D721Med (cell line): ENCODE results near the gene HYOU1.

ENCODE experiments used
- DNase-seq: peaks from one replicate; pipeline ENCODE4 v3.0.0; 2011; ENCODE audit warnings: low spot score; ENCODE audit not compliant: insufficient read length
- FAIRE-seq: peaks from 2 replicates; lab custom pipeline; 2011; peaks lifted over from hg19 to GRCh38; lab: Jason Lieb, UNC
- TF ChIP-seq, protein P1 (sequence below): IDR thresholded peaks from 2 replicates; pipeline ENCODE4 v1.5.1; 2012; ENCODE audit warnings: mild to moderate bottlenecking, control low read depth; ENCODE audit not compliant: insufficient read depth; ENCODE audit errors: missing control alignments

The HYOU1 gene

DNA sequence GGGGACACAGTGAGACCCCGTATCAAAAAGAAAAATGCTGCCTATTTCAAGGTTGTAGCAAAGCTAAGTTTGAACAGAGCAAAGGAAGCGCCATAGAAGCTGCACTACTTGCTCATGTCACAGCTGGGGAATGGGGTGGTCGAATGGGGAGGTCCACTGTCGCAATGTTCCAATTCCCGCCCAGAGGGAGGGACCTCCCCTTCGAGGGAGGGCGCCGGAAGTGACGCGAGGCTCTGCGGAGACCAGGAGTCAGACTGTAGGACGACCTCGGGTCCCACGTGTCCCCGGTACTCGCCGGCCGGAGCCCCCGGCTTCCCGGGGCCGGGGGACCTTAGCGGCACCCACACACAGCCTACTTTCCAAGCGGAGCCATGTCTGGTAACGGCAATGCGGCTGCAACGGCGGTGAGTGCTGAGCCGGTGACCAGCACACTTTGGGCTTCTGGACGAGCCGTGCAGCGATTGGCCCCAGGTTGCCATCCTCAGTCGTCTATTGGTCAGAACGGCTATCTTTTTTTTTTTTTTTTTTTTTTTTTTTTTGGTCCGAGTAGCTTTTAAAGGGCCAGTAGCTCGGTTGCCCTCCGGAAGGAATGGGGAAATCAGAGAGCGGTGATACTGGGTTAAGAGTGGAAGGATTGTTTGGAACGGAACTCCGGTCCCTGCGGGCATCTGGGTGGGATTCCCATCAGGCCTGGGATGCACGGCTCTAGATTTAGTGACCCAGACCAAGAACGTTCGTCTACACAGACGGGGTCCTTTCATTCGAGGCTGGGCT, 27.8 kb upstream of the HYOU1 start, which contains the start of gene HMBS:
Gene HMBS, plus strand, starts transcription at position 219 of the 774 bp plus-strand sequence. Its CDS starts 153 bp downstream, at position 372.
- no peak for FAIRE-seq

DNA sequence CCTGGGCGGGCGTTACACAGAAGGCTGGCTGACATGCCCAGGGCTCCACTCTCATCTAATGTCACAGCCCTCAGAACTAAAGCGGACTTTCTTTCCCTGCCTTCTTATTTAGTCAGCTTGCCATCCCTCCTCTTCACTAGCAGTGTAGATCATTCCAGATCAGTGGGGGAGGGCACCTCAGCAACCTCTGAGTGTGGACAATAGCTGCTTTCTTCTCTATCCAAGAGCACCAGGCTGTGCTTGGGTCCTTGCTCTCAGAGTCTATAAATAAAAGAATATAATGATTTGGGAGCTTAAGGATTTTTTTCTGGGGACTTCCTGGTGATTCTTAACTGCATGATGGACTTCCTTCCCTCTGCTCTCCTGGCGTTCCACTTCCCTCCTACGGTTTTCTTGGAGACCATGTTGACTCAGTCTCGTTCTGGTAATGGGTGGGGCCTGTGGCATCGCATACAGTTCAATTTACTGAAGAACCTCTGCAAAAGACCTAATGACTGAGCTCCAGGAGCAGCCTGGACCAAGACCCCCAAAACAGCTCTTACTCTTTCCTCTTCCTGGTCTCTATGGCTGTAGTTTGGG, 24.8 kb upstream of the HYOU1 start:
- FAIRE-seq: no peak
- DNase-seq: no peak

More for the DNA sequence above, 27.8 kb upstream of the HYOU1 start, which contains the start of gene HMBS:
- peak; percentile 79 for DNase-seq
- TF ChIP-seq, protein P1, sequence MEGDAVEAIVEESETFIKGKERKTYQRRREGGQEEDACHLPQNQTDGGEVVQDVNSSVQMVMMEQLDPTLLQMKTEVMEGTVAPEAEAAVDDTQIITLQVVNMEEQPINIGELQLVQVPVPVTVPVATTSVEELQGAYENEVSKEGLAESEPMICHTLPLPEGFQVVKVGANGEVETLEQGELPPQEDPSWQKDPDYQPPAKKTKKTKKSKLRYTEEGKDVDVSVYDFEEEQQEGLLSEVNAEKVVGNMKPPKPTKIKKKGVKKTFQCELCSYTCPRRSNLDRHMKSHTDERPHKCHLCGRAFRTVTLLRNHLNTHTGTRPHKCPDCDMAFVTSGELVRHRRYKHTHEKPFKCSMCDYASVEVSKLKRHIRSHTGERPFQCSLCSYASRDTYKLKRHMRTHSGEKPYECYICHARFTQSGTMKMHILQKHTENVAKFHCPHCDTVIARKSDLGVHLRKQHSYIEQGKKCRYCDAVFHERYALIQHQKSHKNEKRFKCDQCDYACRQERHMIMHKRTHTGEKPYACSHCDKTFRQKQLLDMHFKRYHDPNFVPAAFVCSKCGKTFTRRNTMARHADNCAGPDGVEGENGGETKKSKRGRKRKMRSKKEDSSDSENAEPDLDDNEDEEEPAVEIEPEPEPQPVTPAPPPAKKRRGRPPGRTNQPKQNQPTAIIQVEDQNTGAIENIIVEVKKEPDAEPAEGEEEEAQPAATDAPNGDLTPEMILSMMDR: no peak

DNA sequence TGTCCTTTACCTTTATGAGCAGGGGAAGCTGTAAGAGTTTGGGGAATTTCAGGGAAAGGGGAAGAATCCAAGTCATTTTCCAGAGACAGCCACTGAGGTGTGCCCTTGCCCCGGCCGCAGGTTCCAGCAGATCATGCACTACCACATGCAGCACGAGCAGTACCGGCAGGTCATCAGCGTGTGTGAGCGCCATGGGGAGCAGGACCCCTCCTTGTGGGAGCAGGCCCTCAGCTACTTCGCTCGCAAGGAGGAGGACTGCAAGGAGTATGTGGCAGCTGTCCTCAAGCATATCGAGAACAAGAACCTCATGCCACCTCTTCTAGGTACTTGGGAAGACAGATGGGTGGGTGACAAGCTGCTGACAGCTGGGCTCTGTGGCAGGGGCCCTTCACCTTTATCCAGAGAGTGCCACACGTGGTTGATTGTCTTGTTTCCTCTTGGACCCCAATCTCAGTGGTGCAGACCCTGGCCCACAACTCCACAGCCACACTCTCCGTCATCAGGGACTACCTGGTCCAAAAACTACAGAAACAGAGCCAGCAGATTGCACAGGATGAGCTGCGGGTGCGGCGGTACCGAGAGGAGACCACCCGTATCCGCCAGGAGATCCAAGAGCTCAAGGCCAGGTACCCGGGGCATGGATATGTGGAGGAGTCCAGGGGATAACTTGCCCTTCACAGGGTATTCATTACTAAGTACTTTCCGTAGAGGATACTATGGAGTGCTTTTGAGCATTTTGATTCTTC, 21.8 kb upstream of the HYOU1 start:
- DNase-seq: no peak
- TF ChIP-seq, protein P1: no peak
- no peak for FAIRE-seq

More for the DNA sequence above, 24.8 kb upstream of the HYOU1 start:
- TF ChIP-seq, protein P1: no peak

DNA sequence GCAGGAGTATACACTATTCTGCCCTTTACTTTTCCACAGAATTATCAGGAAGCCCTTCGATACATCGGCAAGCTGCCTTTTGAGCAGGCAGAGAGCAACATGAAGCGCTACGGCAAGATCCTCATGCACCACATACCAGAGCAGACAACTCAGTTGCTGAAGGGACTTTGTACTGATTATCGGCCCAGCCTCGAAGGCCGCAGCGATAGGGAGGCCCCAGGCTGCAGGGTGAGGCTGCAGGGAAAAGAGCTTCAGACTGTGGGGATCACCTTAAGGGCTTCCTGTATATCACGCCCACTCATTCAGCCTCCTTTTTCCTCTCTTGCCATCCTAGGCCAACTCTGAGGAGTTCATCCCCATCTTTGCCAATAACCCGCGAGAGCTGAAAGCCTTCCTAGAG, 20.8 kb upstream of the HYOU1 start:
- FAIRE-seq: no peak

DNA sequence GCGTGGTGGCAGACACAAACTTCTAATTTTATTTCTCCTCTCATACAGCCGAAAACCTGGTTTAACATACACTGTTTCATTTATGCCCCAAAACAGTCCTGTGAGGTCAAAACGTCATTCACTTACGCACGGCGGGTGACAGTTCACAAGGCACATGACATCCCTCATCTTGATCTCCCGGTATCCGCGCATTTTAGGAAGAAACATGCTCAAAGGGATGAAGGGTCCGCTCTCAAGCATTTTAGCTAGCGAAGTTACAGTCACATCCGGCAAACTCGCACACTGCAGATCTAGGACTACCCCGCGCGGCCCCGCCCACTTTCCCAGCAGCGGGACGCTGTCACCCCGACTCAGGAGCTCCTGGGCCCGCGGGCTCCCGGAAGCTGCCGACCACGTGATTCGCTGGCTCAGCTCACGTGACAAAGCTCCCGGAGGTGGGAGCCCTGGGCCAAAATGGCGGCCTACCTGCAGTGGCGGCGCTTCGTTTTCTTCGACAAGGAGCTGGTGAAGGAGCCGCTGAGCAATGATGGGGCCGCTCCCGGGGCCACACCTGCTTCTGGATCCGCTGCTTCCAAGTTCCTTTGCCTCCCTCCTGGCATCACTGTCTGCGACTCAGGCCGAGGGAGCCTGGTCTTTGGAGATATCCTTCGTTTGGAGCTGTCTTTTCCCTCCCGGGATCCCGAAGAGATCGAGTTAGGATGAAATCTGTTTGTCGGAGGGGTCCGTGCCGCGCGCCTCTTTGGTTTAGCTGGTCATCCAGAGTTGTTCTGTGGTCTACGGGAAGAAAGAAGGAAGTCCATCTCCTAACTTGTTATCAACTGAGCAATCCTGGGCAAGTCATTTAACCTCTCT, 10.6 kb upstream of the HYOU1 start, which contains the start of gene VPS11:
Gene VPS11, plus strand, starts transcription at position 448 of the 852 bp plus-strand sequence. Its CDS starts 6 bp downstream, at position 454.
- FAIRE-seq (no peak), DNase-seq (peak; percentile 100)
- TF ChIP-seq, protein P1: no peak

More for the DNA sequence above, 20.8 kb upstream of the HYOU1 start:
- no peak for DNase-seq
- TF ChIP-seq, protein P1: no peak

DNA sequence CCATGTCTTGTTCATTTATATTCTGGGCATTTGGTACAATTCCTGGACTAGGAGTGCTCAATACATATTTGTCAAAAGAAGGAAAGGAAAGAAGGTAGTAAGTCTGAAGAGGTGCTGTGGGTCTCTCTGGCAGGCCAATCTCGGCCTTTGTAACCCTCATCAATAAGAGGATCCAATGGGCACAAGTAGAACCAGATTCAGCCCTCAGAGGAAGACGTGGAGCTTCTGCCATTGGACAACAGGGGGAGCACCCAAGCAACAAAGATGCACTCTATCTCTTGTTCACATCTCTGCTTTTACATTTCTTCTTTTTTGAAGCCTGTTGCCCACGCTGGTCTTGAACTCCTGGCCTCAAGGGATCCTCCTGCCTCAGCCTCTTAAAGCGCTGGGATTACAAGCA, 8.4 kb upstream of the HYOU1 start:
- FAIRE-seq: no peak

More for the DNA sequence above, 8.4 kb upstream of the HYOU1 start:
- no peak for DNase-seq
- TF ChIP-seq, protein P1: peak; percentile 40
